Medulla oblongata (tissue), 1 donor: ENCODE results near the gene CLDN10.

Experiments used
- DNase-seq: peaks from one replicate; pipeline ENCODE4 v3.0.0-alpha.2; 2015; ENCODE audit errors: extremely low spot score

Gene CLDN10

GRCh38 chr13:95601216-95601615 lies 48.7 kb downstream of the CLDN10 start:
- DNase-seq, result no peak

- DNase-seq, result no peak
These were observed 49.4 kb downstream of the CLDN10 start for GRCh38 chr13:95601906-95602305.

- DNase-seq, result no peak
These were observed 51.5 kb downstream of the CLDN10 start for GRCh38 chr13:95603887-95604555.

GRCh38 chr13:95604556-95604915 lies 52.0 kb downstream of the CLDN10 start:
- no peak for DNase-seq

DNA sequence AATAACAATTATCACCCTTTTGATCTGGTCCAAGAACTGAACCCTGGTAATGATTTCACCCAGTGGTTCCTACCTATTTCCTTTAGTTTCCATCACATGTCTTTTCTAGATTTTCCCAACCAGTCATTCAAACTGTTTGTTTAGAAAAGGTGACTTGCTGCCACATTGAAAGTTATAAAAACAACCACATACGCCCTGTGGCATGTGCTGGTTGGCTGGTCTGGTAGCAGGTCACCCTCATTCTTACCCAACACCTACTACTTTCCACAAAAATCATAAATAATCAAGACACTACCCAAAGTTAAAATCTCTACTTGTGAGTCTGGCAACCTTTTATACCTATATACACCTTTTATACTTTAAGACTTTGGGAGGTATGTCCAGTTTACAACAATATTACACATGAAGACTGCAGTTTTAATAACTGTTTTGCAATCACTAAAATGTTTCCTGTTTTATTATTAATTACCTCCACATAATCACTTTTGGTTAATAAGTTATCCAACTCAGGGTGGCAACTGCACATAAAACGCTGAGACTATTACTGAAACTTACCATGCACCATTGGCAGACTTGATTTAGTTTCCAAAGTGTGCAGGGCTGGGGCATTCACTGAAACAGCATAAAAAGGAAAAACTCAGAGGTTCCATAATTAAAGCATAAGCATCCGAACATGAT lies 53.1 kb downstream of the CLDN10 start:
- DNase-seq, result no peak

DNA sequence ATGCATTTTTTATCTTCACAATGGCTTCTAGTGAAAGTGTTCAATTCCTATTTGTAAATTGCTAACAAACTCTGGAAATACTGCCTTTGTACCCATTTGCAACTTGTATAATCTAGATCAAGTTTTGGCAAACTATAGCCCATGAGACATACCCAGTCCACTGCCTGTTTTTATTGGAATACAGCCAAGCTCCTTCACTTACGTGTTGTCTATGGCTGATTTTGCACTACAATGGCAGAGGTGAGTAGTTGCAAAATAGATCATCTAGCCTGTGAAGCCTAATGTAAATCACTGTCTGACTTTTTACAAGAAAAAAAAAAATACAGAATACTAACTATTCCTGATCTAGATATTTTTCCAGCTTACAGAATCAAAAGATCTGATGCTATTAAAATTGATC lies 54.8 kb downstream of the CLDN10 start:
- DNase-seq, result no peak

DNA sequence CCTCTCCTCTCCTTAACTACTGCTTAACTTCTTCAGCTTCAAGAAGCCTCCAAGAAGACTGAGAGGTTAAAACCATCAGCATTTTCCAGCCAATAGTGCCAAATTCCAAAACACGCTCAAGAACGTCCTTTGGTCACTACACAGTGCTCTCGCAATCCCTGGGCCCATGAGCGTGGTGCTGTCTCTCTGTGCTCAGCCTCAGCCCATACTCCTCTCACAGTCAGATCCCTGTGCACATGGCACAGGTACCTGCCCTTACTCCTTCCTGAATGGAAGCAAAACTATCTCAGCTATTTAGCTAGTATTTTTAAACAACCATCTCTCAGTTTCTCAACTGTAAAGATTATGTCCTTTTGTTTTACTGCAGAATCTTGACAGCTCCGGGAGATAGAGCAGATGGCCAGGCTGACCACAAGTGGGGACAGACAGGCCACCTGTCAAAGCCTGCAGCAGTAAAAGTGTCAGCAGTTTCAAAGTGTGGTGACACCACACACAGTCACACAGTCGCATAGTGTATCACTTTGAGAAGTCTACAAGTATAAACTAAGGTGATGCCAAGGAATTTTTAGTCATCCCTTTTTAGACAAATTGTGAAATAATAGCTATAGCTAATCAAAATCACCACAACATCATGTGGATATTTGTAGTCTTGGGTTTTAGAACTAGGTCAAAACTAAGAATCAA lies 56.3 kb downstream of the CLDN10 start:
- DNase-seq, result no peak

DNA sequence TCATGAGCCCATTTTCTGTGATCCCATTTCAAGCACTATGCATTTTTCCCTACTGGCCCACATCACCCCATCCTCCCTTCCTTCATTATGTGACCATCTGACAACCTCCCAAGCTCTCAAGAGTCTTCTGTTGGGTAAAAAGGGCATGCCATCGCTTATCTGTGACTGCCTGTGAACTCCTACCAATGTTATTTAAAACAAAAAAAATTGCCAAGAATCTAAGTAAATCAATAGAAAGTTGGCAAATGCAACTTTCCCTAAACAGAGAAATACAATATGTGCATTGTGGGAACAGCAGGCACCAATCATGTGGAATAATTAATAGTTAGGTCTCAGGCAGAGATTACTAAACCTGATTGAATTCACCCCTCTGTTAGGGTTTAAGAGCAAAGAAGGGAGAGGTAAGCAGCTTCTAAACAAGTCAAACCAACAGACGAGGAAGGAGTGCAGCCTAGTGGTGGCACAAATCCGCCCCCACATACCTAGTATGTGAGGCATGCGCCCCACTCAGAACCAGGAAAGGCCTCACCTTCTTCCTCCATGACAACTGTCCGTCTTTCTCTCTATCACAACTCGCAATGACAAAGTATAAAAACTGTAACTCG lies 62.2 kb downstream of the CLDN10 start:
- DNase-seq, result no peak

GRCh38 chr13:95615539-95615938 lies 63.0 kb downstream of the CLDN10 start:
- DNase-seq, result no peak

DNA sequence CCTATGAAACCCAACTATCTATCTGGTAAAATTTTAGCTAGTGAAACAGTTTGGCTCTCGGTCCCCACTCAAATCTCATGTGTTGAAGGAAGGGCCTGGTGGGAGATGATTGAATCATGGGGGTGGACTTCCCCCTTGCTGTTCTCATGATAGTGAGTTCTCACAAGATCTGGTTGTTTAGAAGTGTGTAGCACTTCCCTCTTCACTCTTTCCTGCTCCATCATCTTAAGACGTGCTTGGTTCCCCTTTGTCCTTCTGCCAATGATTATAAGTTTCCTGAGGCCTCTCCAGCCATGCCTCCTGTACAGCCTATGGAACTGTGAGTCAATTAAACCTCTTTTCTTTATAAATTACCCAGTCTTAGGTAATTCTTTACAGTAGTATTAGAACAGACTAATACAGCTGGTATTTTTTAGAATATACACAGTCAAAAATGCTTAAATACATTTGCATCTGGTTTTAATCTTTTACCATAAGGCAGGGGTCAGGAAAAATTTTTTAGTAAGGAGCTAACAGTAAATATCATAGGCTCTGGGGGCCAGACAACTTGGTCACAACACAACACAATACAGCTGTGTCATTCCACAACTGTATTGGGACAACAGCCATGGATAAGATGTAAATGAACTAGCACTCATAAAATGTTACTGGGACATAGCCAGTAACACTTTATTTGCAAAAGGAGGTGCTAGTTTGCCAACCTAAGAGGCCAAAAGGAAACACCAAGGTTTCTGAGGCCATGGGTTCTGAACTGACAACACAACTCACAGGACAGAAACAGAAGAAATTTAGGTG lies 67.7 kb downstream of the CLDN10 start:
- no peak for DNase-seq

GRCh38 chr13:95620825-95621498 lies 68.4 kb downstream of the CLDN10 start:
- peak; percentile 57 for DNase-seq

GRCh38 chr13:95623141-95623540 lies 70.6 kb downstream of the CLDN10 start:
- DNase-seq, result no peak

DNA sequence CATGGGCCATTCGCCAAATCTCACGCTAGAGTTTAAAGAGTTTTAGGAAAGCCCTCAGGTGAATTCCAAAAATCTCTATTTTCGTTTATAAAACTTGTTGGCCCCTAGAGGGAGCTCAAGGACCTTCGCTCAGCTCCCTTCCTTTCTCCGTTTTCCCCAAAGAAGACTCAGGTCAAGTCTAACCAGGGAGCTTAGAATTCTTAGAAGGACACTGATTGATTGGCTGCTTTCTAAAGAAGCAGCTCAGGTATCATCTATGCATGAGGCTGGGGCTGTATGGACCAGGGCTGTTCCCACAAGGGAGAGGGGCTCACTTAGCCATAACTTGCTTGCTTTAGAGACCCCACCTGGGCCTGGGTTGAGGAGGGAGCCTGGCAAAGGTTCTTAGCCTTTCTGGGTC lies 71.5 kb downstream of the CLDN10 start:
- peak; percentile 65 for DNase-seq

- DNase-seq, result no peak
These were observed 74.2 kb downstream of the CLDN10 start for GRCh38 chr13:95626768-95627167.

- DNase-seq, result no peak
These were observed 75.1 kb downstream of the CLDN10 start for GRCh38 chr13:95627590-95627989.

- DNase-seq, result no peak
These were observed 76.0 kb downstream of the CLDN10 start for GRCh38 chr13:95628488-95628887.

GRCh38 chr13:95629071-95629470 lies 76.6 kb downstream of the CLDN10 start:
- no peak for DNase-seq
